Mesenchymal stem cell (in vitro differentiated cells and primary cell): ENCODE results near the gene AAK1.

Source experiments
- DNase-seq: peaks from one replicate; pipeline ENCODE4 v3.0.0-alpha.2; 2013
- H2AFZ ChIP-seq: one replicate; pipeline ENCODE4 v1.6.1; 2013; ENCODE audit warnings: low read depth, mild to moderate bottlenecking, control low read depth, inconsistent platforms, low read length, moderate library complexity
- H2AK5ac ChIP-seq: 2 replicates; pipeline ENCODE4 v1.6.1; 2013; ENCODE audit warnings: low read length, moderate library complexity, mild to moderate bottlenecking, inconsistent platforms; ENCODE audit not compliant: severe bottlenecking
- H2BK120ac ChIP-seq: one replicate; pipeline ENCODE4 v1.6.1; 2013; ENCODE audit warnings: low read depth, mild to moderate bottlenecking, inconsistent platforms, low read length, moderate library complexity
- H2BK12ac ChIP-seq, 2 experiments: one replicate each; pipeline ENCODE4 v1.6.1; 2013; ENCODE audit warnings: inconsistent platforms in 2 of 2, low read length in 2 of 2, mild to moderate bottlenecking in 2 of 2, moderate library complexity in 2 of 2, control low read depth in 1 of 2
- H2BK15ac ChIP-seq: one replicate; pipeline ENCODE4 v1.6.1; 2013; ENCODE audit warnings: mild to moderate bottlenecking, low read depth, inconsistent platforms; ENCODE audit not compliant: poor library complexity, severe bottlenecking
- H2BK5ac ChIP-seq: 2 replicates; pipeline ENCODE4 v1.6.1; 2013; ENCODE audit warnings: low read depth, mild to moderate bottlenecking, low read length, control low read depth, inconsistent platforms; ENCODE audit not compliant: poor library complexity, severe bottlenecking
- H3K14ac ChIP-seq, 2 experiments: one replicate each; pipeline ENCODE4 v1.6.1; 2013; ENCODE audit warnings: inconsistent platforms in 2 of 2, low read length in 2 of 2, control low read depth in 1 of 2, mild to moderate bottlenecking in 1 of 2, moderate library complexity in 1 of 2
- H3K18ac ChIP-seq, 2 experiments: one replicate each; pipeline ENCODE4 v1.6.1; 2013; ENCODE audit warnings: inconsistent platforms in 2 of 2, low read length in 2 of 2, control low read depth in 1 of 2, low read depth in 1 of 2, mild to moderate bottlenecking in 1 of 2
- H3K23ac ChIP-seq, 2 experiments: one replicate each; pipeline ENCODE4 v1.6.1; 2013; ENCODE audit warnings: inconsistent platforms in 2 of 2, low read length in 2 of 2, mild to moderate bottlenecking in 2 of 2, moderate library complexity in 2 of 2, control low read depth in 1 of 2
- H3K27ac ChIP-seq: 2 replicates; pipeline ENCODE4 v1.5.1; 2013; ENCODE audit warnings: mild to moderate bottlenecking, moderate library complexity, low read length, control low read depth, inconsistent platforms; ENCODE audit not compliant: poor library complexity, severe bottlenecking
- H3K27me3 ChIP-seq, 2 experiments: 2 replicates each; pipeline versions ENCODE4 v1.6.1 to v1.7.0; 2013; ENCODE audit warnings: low read length in 2 of 2, mild to moderate bottlenecking in 2 of 2, moderate library complexity in 2 of 2, control low read depth in 1 of 2, inconsistent platforms in 1 of 2; ENCODE audit not compliant: control insufficient read depth in 1 of 2, insufficient read depth in 1 of 2
- H3K36me3 ChIP-seq, 2 experiments: 2 replicates each; pipeline versions ENCODE4 v1.6.1 to v1.7.0; 2013; ENCODE audit warnings: low read length in 2 of 2, control low read depth in 1 of 2, inconsistent platforms in 1 of 2, low read depth in 1 of 2, mild to moderate bottlenecking in 1 of 2; ENCODE audit not compliant: insufficient read depth in 2 of 2, control insufficient read depth in 1 of 2
- H3K4ac ChIP-seq, 2 experiments: one replicate each; pipeline ENCODE4 v1.6.1; 2013; ENCODE audit warnings: inconsistent platforms in 2 of 2, low read length in 2 of 2, mild to moderate bottlenecking in 2 of 2, moderate library complexity in 2 of 2, control low read depth in 1 of 2, low read depth in 1 of 2
- H3K4me1 ChIP-seq: 2 replicates; pipeline ENCODE4 v1.6.1; 2013; ENCODE audit warnings: low read depth, low read length, control low read depth; ENCODE audit not compliant: control insufficient read depth, insufficient read depth
- H3K4me2 ChIP-seq: 2 replicates; pipeline ENCODE4 v1.6.1; 2013; ENCODE audit warnings: low read length, mild to moderate bottlenecking, inconsistent platforms; ENCODE audit not compliant: poor library complexity, severe bottlenecking
- H3K4me3 ChIP-seq, 2 experiments: 2 replicates each; pipeline versions ENCODE4 v1.5.1 to v1.7.0; 2013; ENCODE audit warnings: low read length in 2 of 2, mild to moderate bottlenecking in 2 of 2, control low read depth in 1 of 2, low read depth in 1 of 2; ENCODE audit not compliant: insufficient read depth in 1 of 2
- H3K79me1 ChIP-seq: replicated peaks from 2 replicates; pipeline ENCODE4 v1.6.1; 2013; ENCODE audit warnings: mild to moderate bottlenecking, control low read depth, low read length, inconsistent platforms; ENCODE audit not compliant: poor library complexity, severe bottlenecking
- H3K9ac ChIP-seq: 2 replicates; pipeline ENCODE4 v1.7.0; 2013; ENCODE audit warnings: mild to moderate bottlenecking, low read length, moderate library complexity
- H3K9me3 ChIP-seq: 2 replicates; pipeline ENCODE4 v1.7.0; 2013; ENCODE audit warnings: mild to moderate bottlenecking, low read length; ENCODE audit not compliant: control insufficient read depth
- H4K8ac ChIP-seq: one replicate; pipeline ENCODE4 v1.6.1; 2013; ENCODE audit warnings: inconsistent platforms, mild to moderate bottlenecking, low read length, moderate library complexity
- H4K91ac ChIP-seq: one replicate; pipeline ENCODE4 v1.6.1; 2013; ENCODE audit warnings: mild to moderate bottlenecking, low read length, inconsistent platforms
- WGBS: methylation state at CpG from one replicate; pipeline ENCODE4 v1.1.7; 2013; ENCODE audit warnings: mixed read lengths; 5-methylcytosine and 5-hydroxymethylcytosine counted together

Gene AAK1

DNA sequence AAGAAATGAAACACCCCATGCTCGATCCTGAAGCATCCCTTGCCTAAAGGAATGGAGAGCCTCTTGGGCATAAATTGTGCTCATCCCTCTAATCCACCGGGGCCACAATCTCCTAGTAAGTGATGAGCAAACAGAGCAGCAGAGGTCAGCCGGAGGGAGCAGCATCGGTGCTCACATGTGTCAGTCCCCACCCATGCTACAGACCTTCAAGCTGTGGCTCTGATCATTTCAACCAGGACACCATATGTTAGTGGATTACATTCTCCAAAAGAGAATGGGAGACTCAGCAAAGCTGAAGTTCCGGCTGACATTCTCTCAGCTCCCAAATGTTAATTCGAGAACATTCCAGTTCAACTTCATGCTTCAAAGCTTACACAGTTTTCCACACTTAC, 75.6 kb downstream of the AAK1 start:
- peaks cover 32% of the 10 kb centered on the region for H3K79me1 ChIP-seq
- no peaks in the 10 kb centered on the region for H3K27me3 ChIP-seq
- WGBS: 81% methylated on average over 6 of the region's 6 CpGs
- no peak overlapping the region for H3K23ac ChIP-seq
- DNase-seq: no peak
- H3K18ac ChIP-seq: no peak overlapping the region
- H3K4me1 ChIP-seq: peaks cover 16% of the 10 kb centered on the region
- H3K9me3 ChIP-seq: no peaks in the 10 kb centered on the region
- H2BK12ac ChIP-seq: peak overlapping the region in 1 of 2 experiments; percentile 45
- no peak overlapping the region for H2BK120ac ChIP-seq
- no peak overlapping the region for H2BK15ac ChIP-seq
- H3K27ac ChIP-seq: no peak overlapping the region
- no peak overlapping the region for H3K4me3 ChIP-seq
- H3K36me3 ChIP-seq: peaks cover 5 to 11% of the 10 kb centered on the region in 2 experiments
- H2AK5ac ChIP-seq: peak overlapping the region; percentile 26
- H3K14ac ChIP-seq: no peak overlapping the region
- H4K91ac ChIP-seq: no peak overlapping the region
- H2BK5ac ChIP-seq: no peak overlapping the region
- H4K8ac ChIP-seq: peak overlapping the region; percentile 40
- H2AFZ ChIP-seq: no peak overlapping the region
- H3K4me2 ChIP-seq: no peak overlapping the region
- no peak overlapping the region for H3K4ac ChIP-seq
- H3K9ac ChIP-seq: no peak overlapping the region

DNA sequence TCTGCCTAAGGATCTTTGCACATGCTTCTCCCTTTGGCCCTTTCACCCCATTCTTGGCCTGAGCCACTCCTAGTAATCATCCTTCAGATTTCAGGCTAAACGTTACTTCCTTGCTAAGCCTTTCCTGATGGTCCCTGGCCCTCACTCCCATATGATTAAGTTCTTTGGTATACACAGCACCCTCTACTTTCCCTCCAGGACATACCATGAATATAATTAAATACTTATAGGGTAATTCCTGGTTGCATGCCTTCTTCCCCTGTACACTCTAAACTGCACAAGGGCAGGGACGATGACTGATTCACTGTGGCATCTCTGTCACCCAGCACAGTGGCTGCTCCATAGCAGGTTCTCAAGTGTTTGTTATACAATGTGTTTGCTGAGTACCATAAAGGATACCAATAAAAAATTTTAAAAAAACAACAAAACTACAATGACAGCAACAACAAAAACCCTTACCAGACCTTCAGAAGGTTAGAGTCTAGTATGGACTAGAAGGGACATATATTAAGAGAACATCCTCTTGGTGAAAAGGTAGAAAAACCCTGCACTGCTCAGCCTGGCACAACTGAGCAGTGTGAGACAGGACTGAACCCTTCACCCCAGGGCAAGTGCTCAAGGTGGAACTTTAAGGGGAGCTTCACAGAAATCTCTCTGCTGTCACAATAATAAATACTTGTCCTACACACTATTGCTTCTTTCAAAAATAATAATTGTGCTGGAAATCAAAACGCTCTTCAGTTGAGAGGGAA, 76.2 kb downstream of the AAK1 start:
- no peaks in the 10 kb centered on the region for H3K9me3 ChIP-seq

DNA sequence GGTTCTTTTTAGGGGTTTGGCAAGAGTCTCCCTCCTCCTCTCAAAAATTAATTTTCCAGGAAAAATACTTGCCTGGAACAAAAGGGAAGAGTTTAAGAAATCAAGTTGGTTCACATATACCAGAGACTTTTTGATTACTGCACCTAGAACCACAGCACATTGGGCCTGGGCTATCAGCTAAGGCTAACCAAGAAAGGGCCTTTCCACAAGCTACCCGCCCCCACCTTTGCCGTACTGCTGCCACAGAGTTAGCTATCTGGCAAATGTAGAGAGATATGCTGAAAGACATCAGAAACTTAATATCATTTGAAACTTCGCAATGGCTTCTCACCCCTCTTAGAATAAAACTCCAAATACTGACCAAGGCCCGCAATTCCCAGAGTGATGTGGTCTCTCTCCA, 76.9 kb downstream of the AAK1 start:
- Histone ChIP-seq H3K4ac (no peak overlapping the region), H3K79me1 (peaks cover 33% of the 10 kb centered on the region), H2BK120ac (no peak overlapping the region), H3K9me3 (no peaks in the 10 kb centered on the region), H3K9ac (no peak overlapping the region), H3K23ac (no peak overlapping the region), H3K4me3 (no peak overlapping the region), H2BK15ac (no peak overlapping the region), H2AK5ac (no peak overlapping the region), H3K18ac (no peak overlapping the region), H3K14ac (no peak overlapping the region), H3K27me3 (no peaks in the 10 kb centered on the region), H3K4me2 (no peak overlapping the region), H3K27ac (no peak overlapping the region), H3K4me1 (peaks cover 12% of the 10 kb centered on the region), H2AFZ (no peak overlapping the region), H3K36me3 (peaks cover 5 to 11% of the 10 kb centered on the region in 2 experiments), H4K91ac (no peak overlapping the region), H2BK5ac (no peak overlapping the region), H4K8ac (no peak overlapping the region), H2BK12ac (no peak overlapping the region)
- no peak for DNase-seq
- WGBS: 98% methylated on average over 4 of the region's 4 CpGs

More for the DNA sequence above, 76.2 kb downstream of the AAK1 start:
- 44% methylated on average over 2 of the region's 3 CpGs for WGBS
- DNase-seq: peak; percentile 55
- Histone ChIP-seq H3K4me2 (no peak overlapping the region), H4K91ac (no peak overlapping the region), H3K4me3 (no peak overlapping the region), H3K4ac (no peak overlapping the region), H3K23ac (no peak overlapping the region), H3K18ac (no peak overlapping the region), H3K79me1 (peaks cover 33% of the 10 kb centered on the region), H3K14ac (no peak overlapping the region), H3K4me1 (peaks cover 14% of the 10 kb centered on the region), H3K36me3 (peaks cover 5 to 11% of the 10 kb centered on the region in 2 experiments), H3K27ac (no peak overlapping the region), H2BK5ac (no peak overlapping the region), H3K27me3 (no peaks in the 10 kb centered on the region), H4K8ac (no peak overlapping the region), H2AFZ (no peak overlapping the region), H2BK15ac (no peak overlapping the region), H2BK12ac (no peak overlapping the region), H2AK5ac (peak overlapping the region; percentile 31), H3K9ac (no peak overlapping the region), H2BK120ac (no peak overlapping the region)

DNA sequence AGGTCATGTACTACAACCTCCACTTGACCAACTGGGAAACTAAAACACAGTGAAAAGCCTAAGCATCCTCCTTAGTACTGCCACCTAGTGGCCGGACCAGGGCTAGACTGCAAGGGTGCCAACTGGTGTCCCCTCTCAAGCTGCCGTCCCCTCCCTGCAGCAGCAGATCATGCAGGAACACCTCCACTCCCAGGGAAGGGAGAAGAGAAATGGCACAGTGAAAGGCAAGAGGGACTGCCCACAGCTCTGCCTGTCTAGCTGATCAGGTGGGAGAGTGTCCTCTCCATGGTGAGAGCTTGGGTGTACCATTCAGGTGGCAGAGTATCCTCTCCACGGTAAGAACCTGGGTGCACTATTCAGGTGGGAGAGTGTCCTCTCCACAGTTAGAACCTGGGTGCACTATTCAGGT, 78.1 kb downstream of the AAK1 start:
- Histone ChIP-seq H2BK12ac (no peak overlapping the region), H3K9ac (no peak overlapping the region), H2BK5ac (no peak overlapping the region), H3K79me1 (peaks cover 32% of the 10 kb centered on the region), H2BK120ac (no peak overlapping the region), H3K9me3 (no peaks in the 10 kb centered on the region), H3K4me2 (no peak overlapping the region), H2AK5ac (no peak overlapping the region), H3K18ac (no peak overlapping the region), H3K4me1 (peaks cover 10% of the 10 kb centered on the region), H3K36me3 (peaks cover 5 to 11% of the 10 kb centered on the region in 2 experiments), H3K4me3 (no peak overlapping the region), H4K8ac (no peak overlapping the region), H3K27me3 (no peaks in the 10 kb centered on the region), H4K91ac (no peak overlapping the region), H2AFZ (no peak overlapping the region), H3K27ac (no peak overlapping the region), H3K4ac (no peak overlapping the region), H3K23ac (no peak overlapping the region), H3K14ac (no peak overlapping the region), H2BK15ac (no peak overlapping the region)
- WGBS: 100% methylated on average over 1 of the region's 3 CpGs
- DNase-seq: no peak
